Astrocyte (in vitro differentiated cells and primary cell): ENCODE data around the gene TOMM7. TPM values are rescaled to one million over a fixed set of nuclear protein-coding genes. Genes with fewer than 3 reads are reported as not detected.
A peak's percentile ranks its signal among the peaks of the same experiment; 100 is the strongest.

ENCODE experiments used
- DNase-seq: peaks from one replicate; pipeline ENCODE4 v3.0.0-alpha.2; 2010; ENCODE audit warnings: low read depth
- FAIRE-seq: peaks from 2 replicates; lab custom pipeline; 2011; peaks lifted over from hg19 to GRCh38; lab: Jason Lieb, UNC
- H2AFZ ChIP-seq: 2 replicates; pipeline ENCODE4 v1.6.0; 2012; ENCODE audit warnings: low read depth, low read length, inconsistent platforms
- H3K27ac ChIP-seq: 2 replicates; pipeline ENCODE4 v1.5.1; 2011; ENCODE audit warnings: low read depth, low read length, inconsistent platforms
- H3K27me3 ChIP-seq: 2 replicates; pipeline ENCODE4 v1.6.0; 2011; ENCODE audit warnings: low read length, inconsistent platforms; ENCODE audit not compliant: insufficient read depth
- H3K36me3 ChIP-seq: 2 replicates; pipeline ENCODE4 v1.5.1; 2011; ENCODE audit warnings: low read length, inconsistent platforms; ENCODE audit not compliant: insufficient read depth
- H3K4me1 ChIP-seq: 2 replicates; pipeline ENCODE4 v1.5.1; 2011; ENCODE audit warnings: low read length, inconsistent platforms; ENCODE audit not compliant: insufficient read depth
- H3K4me2 ChIP-seq: 2 replicates; pipeline ENCODE4 v1.6.0; 2012; ENCODE audit warnings: low read length, inconsistent platforms
- H3K4me3 ChIP-seq: 2 replicates; pipeline ENCODE4 v1.5.1; 2011; ENCODE audit warnings: low read depth, mild to moderate bottlenecking, low read length, inconsistent platforms; ENCODE audit not compliant: insufficient read depth
- H3K79me2 ChIP-seq: 2 replicates; pipeline ENCODE4 v1.6.0; 2012; ENCODE audit warnings: mild to moderate bottlenecking, low read length, inconsistent platforms; ENCODE audit not compliant: insufficient read depth
- H3K9ac ChIP-seq: 2 replicates; pipeline ENCODE4 v1.6.0; 2012; ENCODE audit warnings: mild to moderate bottlenecking, low read length, inconsistent platforms
- H3K9me3 ChIP-seq: 2 replicates; pipeline ENCODE4 v1.5.1; 2012; ENCODE audit warnings: low read depth, mild to moderate bottlenecking, low read length, inconsistent platforms; ENCODE audit not compliant: insufficient read depth
- H4K20me1 ChIP-seq: 2 replicates; pipeline ENCODE4 v1.6.0; 2012; ENCODE audit warnings: low read length, inconsistent platforms; ENCODE audit not compliant: insufficient read depth
- H3K27ac Mint-ChIP-seq: one replicate; pipeline ENCODE4 v1.8.0; 2021; ENCODE audit warnings: mild to moderate bottlenecking, mixed read lengths; ENCODE audit not compliant: unreplicated experiment
- H3K27me3 Mint-ChIP-seq: one replicate; pipeline ENCODE4 v1.8.0; 2021; ENCODE audit warnings: low read depth, mixed read lengths; ENCODE audit not compliant: unreplicated experiment
- H3K36me3 Mint-ChIP-seq: one replicate; pipeline ENCODE4 v1.8.0; 2021; ENCODE audit warnings: low read depth, mixed read lengths; ENCODE audit not compliant: unreplicated experiment
- H3K4me1 Mint-ChIP-seq: one replicate; pipeline ENCODE4 v1.8.0; 2021; ENCODE audit warnings: low read depth, mixed read lengths; ENCODE audit not compliant: unreplicated experiment
- H3K4me3 Mint-ChIP-seq: one replicate; pipeline ENCODE4 v1.8.0; 2021; ENCODE audit warnings: mild to moderate bottlenecking, moderate library complexity, mixed read lengths; ENCODE audit not compliant: unreplicated experiment
- H3K9me3 Mint-ChIP-seq: one replicate; pipeline ENCODE4 v1.8.0; 2021; ENCODE audit warnings: mild to moderate bottlenecking, mixed read lengths; ENCODE audit not compliant: unreplicated experiment
- CTCF ChIP-seq: IDR thresholded peaks from 2 replicates; pipeline ENCODE4 v1.5.1; 2011; ENCODE audit warnings: low read depth, mild to moderate bottlenecking, inconsistent platforms, low read length, moderate library complexity; ENCODE audit not compliant: insufficient read depth
- EZH2 ChIP-seq: IDR thresholded peaks from 2 replicates; pipeline ENCODE4 v1.6.1; 2012; ENCODE audit warnings: mild to moderate bottlenecking, low read length, inconsistent platforms; ENCODE audit not compliant: insufficient read depth
- total RNA-seq: library from RNA; stranded (reverse); gene quantifications from 2 replicates; pipeline ENCODE4 v1.2.1, GENCODE V29; 2021

TOMM7 gene
- total RNA-seq, 1 donor from 2014 or later, result 217 TPM

DNA sequence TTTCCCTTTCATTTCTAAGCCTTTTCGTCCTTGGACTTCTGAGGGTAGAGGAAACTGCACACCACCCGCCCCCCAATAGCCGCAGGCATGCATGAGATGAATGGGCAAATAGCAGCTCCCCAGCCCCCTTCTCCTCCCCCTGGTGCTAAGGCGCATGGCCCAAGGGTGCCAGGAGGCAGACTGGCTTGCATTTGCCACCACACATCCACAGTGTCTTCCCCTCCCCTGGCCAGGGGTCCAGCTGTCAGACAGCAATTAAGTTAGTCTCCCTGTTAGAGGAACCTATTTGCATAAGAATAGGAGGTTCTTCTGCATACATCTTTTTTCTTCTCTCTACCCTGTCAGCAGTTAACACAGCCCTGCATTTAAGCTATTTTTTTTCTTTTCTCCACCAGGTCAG is 20.2 kb downstream of the TOMM7 start:
- Mint-ChIP-seq H3K4me1 (no peaks in the 10 kb centered on the region), H3K27ac (no peak overlapping the region), H3K27me3 (peaks cover 3% of the 10 kb centered on the region), H3K9me3 (no peaks in the 10 kb centered on the region), H3K36me3 (peaks cover 2% of the 10 kb centered on the region), H3K4me3 (no peak overlapping the region)
- DNase-seq, result no peak
- Histone ChIP-seq H3K27me3 (no peaks in the 10 kb centered on the region), H3K79me2 (no peaks in the 10 kb centered on the region), H4K20me1 (no peaks in the 10 kb centered on the region), H3K36me3 (no peaks in the 10 kb centered on the region), H3K4me1 (peaks cover 4% of the 10 kb centered on the region), H2AFZ (peak overlapping the region; percentile 30), H3K27ac (peak overlapping the region; percentile 7), H3K9ac (no peak overlapping the region), H3K4me3 (no peak overlapping the region), H3K4me2 (peak overlapping the region; percentile 12), H3K9me3 (no peaks in the 10 kb centered on the region)
- no peak for FAIRE-seq
- TF ChIP-seq CTCF, result no peak
- TF ChIP-seq EZH2, result no peak

- DNase-seq, result no peak
- Histone ChIP-seq H3K27me3 (no peaks in the 10 kb centered on the region), H3K4me1 (peaks cover 4% of the 10 kb centered on the region), H2AFZ (peak overlapping the region; percentile 30), H4K20me1 (no peaks in the 10 kb centered on the region), H3K79me2 (no peaks in the 10 kb centered on the region), H3K4me2 (peak overlapping the region; percentile 12), H3K36me3 (no peaks in the 10 kb centered on the region), H3K9me3 (no peaks in the 10 kb centered on the region), H3K9ac (no peak overlapping the region), H3K4me3 (no peak overlapping the region), H3K27ac (peak overlapping the region; percentile 7)
- H3K27ac Mint-ChIP-seq, result no peak overlapping the region
- H3K27me3 Mint-ChIP-seq, result peaks cover 3% of the 10 kb centered on the region
- H3K36me3 Mint-ChIP-seq, result peaks cover 2% of the 10 kb centered on the region
- H3K4me1 Mint-ChIP-seq, result no peaks in the 10 kb centered on the region
- no peak for FAIRE-seq
- TF ChIP-seq CTCF (no peak), EZH2 (no peak)
- no peaks in the 10 kb centered on the region for H3K9me3 Mint-ChIP-seq
- no peak overlapping the region for H3K4me3 Mint-ChIP-seq
Observed at GRCh38 chr7:22801912-22802311, 20.7 kb downstream of the TOMM7 start.

GRCh38 chr7:22799633-22800032 is 23.0 kb downstream of the TOMM7 start:
- no peak overlapping the region for H3K4me3 Mint-ChIP-seq
- H3K4me1 Mint-ChIP-seq, result no peaks in the 10 kb centered on the region
- H3K9me3 Mint-ChIP-seq, result peaks cover 3% of the 10 kb centered on the region
- Histone ChIP-seq H3K4me3 (no peak overlapping the region), H3K27ac (no peak overlapping the region), H3K4me1 (peaks cover 4% of the 10 kb centered on the region), H3K9ac (no peak overlapping the region), H3K9me3 (no peaks in the 10 kb centered on the region), H2AFZ (no peak overlapping the region), H3K27me3 (no peaks in the 10 kb centered on the region), H3K36me3 (no peaks in the 10 kb centered on the region), H3K4me2 (no peak overlapping the region), H3K79me2 (no peaks in the 10 kb centered on the region), H4K20me1 (no peaks in the 10 kb centered on the region)
- no peaks in the 10 kb centered on the region for H3K27me3 Mint-ChIP-seq
- peaks cover 2% of the 10 kb centered on the region for H3K36me3 Mint-ChIP-seq
- no peak for TF ChIP-seq CTCF
- TF ChIP-seq EZH2, result no peak
- no peak for FAIRE-seq
- DNase-seq, result no peak
- no peak overlapping the region for H3K27ac Mint-ChIP-seq
